LNCAP (cell line): Measurements from ENCODE around the gene CAPN10.

ENCODE experiments used
- TF ChIP-seq, protein P1 (sequence below): fragments of 450-650 bp; IDR thresholded peaks from 2 replicates; pipeline ENCODE4 v1.5.1; 2017; ENCODE audit warnings: mild to moderate bottlenecking

Gene CAPN10

DNA sequence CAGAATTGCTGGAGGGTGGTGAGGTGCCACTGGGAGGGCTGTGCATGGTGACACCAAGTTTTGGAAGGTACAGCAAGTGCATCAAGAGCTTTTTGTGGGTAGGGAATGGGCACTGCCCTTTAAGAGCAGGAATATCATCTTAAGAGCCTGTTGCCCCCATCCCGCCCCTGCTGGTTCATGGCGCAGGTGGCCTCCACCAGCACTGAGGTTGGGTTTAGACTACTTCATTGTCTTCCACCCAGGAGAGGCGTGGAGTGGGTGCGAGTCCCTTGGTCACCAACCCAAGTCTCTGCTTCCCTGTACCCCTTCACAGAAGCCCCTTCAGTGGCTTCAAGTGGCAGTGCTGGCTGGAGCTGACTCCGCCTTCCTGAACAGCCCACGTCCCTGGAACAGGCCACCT, 10.5 kb upstream of the CAPN10 start:
- TF ChIP-seq, protein P1, sequence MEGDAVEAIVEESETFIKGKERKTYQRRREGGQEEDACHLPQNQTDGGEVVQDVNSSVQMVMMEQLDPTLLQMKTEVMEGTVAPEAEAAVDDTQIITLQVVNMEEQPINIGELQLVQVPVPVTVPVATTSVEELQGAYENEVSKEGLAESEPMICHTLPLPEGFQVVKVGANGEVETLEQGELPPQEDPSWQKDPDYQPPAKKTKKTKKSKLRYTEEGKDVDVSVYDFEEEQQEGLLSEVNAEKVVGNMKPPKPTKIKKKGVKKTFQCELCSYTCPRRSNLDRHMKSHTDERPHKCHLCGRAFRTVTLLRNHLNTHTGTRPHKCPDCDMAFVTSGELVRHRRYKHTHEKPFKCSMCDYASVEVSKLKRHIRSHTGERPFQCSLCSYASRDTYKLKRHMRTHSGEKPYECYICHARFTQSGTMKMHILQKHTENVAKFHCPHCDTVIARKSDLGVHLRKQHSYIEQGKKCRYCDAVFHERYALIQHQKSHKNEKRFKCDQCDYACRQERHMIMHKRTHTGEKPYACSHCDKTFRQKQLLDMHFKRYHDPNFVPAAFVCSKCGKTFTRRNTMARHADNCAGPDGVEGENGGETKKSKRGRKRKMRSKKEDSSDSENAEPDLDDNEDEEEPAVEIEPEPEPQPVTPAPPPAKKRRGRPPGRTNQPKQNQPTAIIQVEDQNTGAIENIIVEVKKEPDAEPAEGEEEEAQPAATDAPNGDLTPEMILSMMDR, result no peak

DNA sequence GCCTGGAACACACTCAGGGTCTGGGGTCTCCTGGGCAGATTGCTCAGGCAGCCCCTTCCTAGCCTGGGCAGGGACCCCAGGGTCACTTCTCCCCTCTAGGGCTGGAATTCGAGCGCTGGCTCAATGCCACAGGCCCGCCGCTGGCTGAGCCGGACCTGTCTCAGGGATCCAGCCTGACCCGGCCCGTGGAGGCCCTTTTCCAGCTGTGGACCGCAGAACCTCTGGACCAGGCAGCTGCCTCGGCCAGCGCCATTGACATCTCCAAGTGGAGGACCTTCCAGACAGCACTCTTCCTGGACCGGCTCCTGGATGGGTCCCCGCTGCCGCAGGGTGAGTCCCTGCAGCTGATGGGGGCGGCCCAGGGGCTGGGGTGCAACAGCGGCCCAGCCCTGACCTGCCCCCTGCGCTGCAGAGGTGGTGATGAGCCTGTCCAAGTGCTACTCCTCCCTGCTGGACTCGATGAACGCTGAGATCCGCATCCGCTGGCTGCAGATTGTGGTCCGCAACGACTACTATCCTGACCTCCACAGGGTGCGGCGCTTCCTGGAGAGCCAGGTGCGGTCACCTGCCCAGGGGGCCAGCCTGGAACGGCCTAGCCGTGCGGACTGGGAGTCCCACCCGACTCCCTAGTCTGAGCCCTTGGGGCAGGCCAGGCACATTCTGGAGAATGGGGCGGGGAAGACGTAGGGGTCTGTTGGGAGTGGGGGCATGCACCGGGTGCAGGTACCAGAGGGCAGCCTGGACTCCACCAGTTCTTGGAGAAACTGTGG, 9.9 kb upstream of the CAPN10 start:
- TF ChIP-seq, protein P1, result no peak

GRCh38 chr2:240577281-240578109, 9.0 kb upstream of the CAPN10 start:
- TF ChIP-seq, protein P1, result no peak

DNA sequence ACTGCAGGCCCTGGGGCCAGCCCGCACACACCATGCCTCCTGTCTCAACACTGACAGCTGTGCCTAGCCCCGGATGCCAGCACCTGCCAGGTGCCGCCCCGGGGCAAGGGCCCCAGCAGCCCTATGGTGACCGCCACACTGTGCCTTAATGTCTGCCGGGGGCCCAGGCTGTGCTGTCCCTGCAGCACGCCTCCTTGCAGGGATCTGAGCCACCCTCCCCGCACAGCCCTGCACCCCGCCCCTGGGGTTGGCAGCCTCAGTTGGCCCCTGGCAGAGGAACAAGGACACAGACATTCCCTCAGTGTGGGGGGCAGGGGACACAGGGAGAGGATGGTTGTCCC, 8.5 kb upstream of the CAPN10 start:
- TF ChIP-seq, protein P1, result no peak

DNA sequence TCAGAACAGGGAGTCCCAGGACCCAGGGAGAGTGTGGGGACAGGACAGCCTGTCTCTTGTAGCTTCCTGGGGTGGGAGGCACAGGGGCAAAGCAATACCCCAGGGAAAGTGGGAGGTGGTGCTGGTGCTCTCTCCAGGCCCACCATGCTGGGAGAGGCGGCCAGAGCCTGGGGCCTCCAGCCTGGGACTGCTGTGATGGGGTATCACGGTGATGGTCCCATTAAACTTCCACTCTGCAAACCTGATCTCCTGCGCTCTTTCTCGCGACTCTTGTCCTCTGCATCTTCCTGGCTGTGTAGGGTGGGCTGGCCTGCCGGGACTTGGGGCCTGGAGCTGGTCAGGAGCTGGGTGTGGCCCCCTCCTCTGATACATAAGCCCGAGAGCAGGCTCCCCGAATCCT, 8.0 kb upstream of the CAPN10 start:
- TF ChIP-seq, protein P1, result no peak

GRCh38 chr2:240579071-240579762, 7.3 kb upstream of the CAPN10 start:
- TF ChIP-seq, protein P1, result no peak

DNA sequence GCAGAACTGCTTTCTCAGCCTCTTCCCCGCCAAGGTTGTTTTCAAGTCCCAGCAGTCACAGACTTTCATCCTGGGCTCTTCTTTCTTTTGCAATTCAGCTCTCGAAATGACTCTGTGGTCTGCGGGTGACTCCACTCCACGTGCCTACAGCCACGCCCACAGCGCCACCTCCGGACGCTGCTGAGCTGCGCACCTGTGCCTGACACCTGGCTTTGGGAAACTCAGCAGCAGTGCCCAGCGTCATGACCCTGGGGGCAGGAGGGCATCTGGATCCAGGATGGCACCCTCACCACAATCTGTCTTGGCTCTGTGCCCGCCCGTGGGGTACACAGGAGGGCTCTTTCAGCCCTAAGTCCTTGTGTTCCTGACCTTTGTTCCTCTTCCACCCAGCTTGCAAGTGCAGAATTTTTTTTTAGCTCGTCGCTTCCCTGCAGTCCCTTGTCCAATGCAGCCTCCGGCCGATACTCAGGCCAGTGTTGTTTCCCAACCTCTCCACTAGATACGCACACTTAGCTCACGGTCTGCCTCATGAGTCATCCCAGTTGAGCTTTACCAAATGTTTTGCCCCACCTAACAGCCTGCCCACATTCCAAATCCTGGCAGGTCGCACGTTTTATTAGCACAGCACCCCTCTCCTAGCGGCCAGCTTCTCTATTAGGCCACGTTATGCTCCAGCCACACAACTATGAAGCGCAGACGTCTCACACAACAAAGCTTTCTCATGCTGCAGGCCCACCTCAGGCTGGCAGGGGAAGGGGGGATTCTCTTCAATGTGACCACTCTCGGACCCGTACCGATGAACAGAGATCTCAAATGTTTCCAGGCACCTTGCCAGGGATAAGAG, 6.5 kb upstream of the CAPN10 start:
- TF ChIP-seq, protein P1, result peak; percentile 33; the same call in 1 of the 2 replicates
